HL-60 (cell line): ENCODE results near the gene OSTF1.

Source experiments
- TF ChIP-seq, protein P1 (sequence below): IDR thresholded peaks from 2 replicates; pipeline ENCODE4 v1.6.1; 2012; ENCODE audit warnings: low read depth; ENCODE audit not compliant: insufficient replicate concordance
- TF ChIP-seq, protein P2 (sequence below): IDR thresholded peaks from one replicate; pipeline ENCODE4 v1.5.1; 2011; ENCODE audit warnings: low read length, control low read depth, inconsistent platforms; ENCODE audit not compliant: insufficient read depth

DNA sequence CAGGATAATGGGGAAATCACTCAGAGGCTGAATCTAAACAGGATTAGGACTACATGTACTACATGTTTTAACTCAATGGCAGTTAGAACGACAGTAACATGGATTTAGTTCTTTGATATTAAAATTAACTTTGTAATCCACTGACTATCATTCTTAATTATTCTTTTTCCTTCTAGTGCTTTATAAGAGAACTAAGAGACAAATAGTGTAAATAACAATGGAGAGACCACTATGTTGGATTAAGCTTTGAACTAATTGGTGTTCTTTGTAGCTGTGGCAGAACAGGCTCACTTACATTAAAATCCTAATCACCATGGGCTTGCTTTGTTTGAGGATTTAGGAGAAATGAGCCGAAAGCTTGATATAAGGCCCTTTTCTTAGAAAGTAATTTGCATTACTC is 19.1 kb upstream of the OSTF1 start:
- TF ChIP-seq, protein P1, sequence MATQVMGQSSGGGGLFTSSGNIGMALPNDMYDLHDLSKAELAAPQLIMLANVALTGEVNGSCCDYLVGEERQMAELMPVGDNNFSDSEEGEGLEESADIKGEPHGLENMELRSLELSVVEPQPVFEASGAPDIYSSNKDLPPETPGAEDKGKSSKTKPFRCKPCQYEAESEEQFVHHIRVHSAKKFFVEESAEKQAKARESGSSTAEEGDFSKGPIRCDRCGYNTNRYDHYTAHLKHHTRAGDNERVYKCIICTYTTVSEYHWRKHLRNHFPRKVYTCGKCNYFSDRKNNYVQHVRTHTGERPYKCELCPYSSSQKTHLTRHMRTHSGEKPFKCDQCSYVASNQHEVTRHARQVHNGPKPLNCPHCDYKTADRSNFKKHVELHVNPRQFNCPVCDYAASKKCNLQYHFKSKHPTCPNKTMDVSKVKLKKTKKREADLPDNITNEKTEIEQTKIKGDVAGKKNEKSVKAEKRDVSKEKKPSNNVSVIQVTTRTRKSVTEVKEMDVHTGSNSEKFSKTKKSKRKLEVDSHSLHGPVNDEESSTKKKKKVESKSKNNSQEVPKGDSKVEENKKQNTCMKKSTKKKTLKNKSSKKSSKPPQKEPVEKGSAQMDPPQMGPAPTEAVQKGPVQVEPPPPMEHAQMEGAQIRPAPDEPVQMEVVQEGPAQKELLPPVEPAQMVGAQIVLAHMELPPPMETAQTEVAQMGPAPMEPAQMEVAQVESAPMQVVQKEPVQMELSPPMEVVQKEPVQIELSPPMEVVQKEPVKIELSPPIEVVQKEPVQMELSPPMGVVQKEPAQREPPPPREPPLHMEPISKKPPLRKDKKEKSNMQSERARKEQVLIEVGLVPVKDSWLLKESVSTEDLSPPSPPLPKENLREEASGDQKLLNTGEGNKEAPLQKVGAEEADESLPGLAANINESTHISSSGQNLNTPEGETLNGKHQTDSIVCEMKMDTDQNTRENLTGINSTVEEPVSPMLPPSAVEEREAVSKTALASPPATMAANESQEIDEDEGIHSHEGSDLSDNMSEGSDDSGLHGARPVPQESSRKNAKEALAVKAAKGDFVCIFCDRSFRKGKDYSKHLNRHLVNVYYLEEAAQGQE = no peak
- TF ChIP-seq, protein P2, sequence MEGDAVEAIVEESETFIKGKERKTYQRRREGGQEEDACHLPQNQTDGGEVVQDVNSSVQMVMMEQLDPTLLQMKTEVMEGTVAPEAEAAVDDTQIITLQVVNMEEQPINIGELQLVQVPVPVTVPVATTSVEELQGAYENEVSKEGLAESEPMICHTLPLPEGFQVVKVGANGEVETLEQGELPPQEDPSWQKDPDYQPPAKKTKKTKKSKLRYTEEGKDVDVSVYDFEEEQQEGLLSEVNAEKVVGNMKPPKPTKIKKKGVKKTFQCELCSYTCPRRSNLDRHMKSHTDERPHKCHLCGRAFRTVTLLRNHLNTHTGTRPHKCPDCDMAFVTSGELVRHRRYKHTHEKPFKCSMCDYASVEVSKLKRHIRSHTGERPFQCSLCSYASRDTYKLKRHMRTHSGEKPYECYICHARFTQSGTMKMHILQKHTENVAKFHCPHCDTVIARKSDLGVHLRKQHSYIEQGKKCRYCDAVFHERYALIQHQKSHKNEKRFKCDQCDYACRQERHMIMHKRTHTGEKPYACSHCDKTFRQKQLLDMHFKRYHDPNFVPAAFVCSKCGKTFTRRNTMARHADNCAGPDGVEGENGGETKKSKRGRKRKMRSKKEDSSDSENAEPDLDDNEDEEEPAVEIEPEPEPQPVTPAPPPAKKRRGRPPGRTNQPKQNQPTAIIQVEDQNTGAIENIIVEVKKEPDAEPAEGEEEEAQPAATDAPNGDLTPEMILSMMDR = no peak
